Ureter (tissue), 1 donor: Measurements from ENCODE around the gene DNAAF2. TPM values are rescaled to one million over a fixed set of nuclear protein-coding genes. Genes with fewer than 3 reads are reported as not detected.
"Not testable (repeated sequence)": the region's sequence is repeated elsewhere in the genome, so short reads cannot be mapped to it uniquely, and the experiment has no call there.

Experiments used
- DNase-seq: peaks from one replicate; pipeline ENCODE4 v3.0.0-alpha.2; 2020; ENCODE audit warnings: low spot score
- total RNA-seq: library from RNA; stranded (reverse); gene quantifications from one replicate; pipeline ENCODE4 v1.2.4, GENCODE V29; 2023
- donor health status: DM: yes; HTN: yes; CAD: no.

DNAAF2 gene
- total RNA-seq, 1 donor from 2014 or later, result 5.5 TPM

DNA sequence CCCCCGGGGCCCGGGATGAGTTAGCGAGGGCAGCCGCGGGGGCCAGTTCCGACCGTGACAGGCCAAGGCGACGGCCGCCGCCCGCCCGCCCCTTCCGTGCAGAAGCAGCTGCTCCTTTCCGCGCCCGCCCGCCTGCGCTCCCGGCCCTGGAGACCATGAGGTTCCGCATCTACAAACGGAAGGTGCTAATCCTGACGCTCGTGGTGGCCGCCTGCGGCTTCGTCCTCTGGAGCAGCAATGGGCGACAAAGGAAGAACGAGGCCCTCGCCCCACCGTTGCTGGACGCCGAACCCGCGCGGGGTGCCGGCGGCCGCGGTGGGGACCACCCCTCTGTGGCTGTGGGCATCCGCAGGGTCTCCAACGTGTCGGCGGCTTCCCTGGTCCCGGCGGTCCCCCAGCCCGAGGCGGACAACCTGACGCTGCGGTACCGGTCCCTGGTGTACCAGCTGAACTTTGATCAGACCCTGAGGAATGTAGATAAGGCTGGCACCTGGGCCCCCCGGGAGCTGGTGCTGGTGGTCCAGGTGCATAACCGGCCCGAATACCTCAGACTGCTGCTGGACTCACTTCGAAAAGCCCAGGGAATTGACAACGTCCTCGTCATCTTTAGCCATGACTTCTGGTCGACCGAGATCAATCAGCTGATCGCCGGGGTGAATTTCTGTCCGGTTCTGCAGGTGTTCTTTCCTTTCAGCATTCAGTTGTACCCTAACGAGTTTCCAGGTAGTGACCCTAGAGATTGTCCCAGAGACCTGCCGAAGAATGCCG is 13.7 kb downstream of the DNAAF2 start:
- peak; percentile 76 for DNase-seq

DNA sequence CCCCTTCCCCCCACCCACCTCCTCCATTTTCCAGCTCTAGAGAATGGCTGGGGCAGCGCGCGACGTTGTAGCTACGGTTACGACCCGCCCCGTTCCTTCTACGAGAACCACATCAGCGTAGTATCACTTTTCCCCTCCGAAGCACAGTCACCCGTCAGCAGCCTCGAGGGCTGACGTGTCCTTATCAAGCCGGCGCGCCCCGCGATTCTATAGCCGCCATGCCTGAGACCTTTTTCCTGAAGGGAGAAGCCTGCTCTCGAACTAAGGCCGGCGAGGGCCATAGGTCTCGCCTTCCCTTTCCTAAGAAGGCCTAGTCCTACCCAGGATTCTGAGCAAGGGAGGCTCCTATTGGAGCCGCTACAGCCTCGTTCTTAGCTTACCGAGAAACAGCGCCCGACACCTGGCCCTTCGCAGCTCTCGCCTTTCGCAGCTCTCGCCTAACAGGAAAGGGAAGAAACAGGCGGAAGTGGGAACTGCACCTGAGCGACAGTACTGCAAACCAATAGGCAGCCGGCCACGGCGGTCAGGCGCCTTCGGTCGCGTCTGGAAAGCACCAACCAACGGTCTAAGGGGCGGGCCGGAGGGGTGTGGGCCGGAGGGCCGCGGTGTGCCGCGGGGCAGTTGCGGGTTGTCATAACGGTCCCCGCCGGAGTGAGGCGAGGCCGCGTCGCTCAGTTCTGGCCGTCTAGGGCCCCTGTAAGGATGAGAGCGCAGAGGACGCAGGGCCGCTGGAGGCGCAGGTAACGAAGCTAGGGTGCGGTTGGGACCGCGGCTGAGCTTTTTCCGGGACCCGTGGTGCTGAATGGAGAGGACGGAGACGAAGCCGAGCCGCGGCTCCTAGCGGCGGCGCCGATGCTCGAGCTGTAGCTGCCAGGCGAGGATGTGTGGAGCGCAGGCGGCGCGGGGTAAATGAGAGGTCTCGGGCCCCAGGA is 14.6 kb downstream of the DNAAF2 start, which contains the start of the genes MGAT2 and RPL36AL:
Gene MGAT2, plus strand, starts transcription at position 618 of the 932 bp plus-strand sequence. CDS start 470 bp downstream, outside the sequence.
Gene RPL36AL, minus strand, starts transcription at position 445 of the 932 bp plus-strand sequence. CDS start 1,522 bp downstream, outside the sequence.
- DNase-seq, result peak; percentile 99

DNA sequence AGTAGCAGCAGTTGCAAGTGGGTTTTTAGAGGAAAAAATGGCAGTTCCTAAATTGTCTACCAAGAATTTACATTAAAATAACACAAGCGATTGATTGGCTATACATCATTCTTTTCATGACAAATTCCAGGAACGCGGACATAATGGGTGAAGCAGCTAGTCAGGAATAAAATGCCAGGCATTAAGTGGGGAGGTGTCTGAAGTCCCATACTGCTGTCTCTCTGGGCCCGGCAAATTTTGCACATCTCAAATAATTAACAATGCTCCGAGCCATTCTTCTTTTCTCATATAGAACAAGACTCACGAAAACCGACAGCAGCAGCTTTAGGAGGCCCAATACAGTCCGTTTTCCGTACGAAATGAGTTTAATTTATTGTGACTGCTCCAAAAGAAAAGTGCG is 15.3 kb downstream of the DNAAF2 start:
- DNase-seq, result no peak

DNA sequence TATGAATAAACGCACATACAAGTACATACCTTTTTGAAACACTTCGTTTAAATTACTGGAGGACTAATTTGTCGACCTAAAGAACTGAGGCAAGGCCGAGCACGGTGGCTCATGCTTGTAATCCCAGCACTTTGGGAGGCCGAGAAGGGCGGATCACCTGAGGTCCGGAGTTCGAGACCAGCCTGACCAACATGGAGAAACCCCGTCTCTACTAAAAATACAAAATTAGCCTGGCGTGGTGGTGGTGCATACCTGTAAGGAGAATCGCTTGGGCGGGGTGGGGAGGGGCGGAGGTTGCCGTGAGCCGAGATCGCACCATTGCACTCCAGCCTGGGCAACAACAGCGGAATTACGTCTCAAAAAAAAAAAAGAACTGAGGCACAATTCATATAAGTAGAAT is 15.8 kb downstream of the DNAAF2 start:
- not testable (repeated sequence) for DNase-seq

DNA sequence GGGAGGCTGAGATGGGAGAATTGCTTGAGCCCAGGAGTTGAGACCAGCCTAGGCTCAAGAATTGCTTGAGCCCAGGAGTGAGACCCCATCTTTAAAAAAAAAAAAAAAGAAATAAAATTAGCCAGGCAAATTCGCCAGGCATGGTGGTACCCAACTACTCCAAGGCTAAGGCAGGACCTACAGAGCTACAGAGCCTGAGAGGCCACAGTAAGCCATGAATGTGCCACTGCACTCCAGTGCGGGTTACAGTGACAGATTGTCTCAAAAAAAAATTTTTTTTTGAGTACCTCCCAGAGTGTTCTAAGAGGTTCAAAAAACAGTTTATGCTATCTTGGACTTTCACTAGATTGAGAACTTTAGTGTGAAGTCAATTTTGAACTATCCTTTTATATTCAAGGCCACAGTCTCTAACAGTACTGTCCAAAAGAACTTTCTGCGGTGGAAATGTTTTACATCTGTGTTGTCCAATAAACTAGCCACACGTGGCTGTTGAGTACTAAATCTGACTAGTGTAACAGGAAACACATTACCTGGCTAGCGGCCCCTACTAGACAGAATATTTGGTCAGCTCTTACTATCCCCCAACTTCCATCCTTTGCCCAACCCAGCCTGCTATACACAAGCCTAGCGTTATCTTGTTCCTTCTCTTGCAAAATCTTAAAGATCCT is 17.1 kb downstream of the DNAAF2 start:
- no peak for DNase-seq

DNA sequence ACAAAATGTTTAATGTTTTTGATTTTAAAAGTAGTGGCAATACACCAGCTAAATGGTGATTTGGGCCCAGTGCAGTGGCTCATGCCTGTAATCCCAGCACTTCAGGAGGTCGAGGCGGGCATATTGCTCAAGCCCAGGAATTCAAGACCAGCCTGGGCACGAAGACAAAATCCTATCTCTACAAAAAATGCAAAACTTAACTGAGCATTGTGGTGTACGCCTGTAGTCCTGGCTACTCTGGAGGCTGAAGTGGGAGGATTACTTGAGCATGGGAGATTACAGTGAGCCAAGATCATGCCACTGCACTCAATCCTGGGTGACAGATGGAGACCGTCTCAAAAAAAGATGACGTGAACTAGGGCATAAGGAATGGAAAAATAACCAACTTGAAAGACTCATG is 19.3 kb downstream of the DNAAF2 start:
- no peak for DNase-seq

DNA sequence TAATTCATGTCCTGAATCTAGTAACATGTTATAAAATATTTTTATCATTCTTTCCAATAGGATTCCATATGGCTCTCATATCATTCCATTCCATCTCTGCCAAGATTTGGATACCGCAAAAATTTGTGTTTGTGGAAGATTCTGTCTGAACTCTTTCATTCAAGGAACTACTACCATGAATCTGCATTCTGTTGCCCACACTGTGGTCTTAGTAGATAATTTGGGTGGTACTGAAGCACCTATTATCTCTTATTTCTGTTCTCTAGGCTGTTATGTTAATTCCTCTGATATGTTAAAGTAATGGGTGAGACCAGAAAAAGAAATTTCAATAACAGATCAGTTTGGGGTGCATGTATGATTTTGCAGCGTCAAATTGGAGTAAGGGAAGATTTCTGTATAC is 20.8 kb downstream of the DNAAF2 start:
- no peak for DNase-seq

DNA sequence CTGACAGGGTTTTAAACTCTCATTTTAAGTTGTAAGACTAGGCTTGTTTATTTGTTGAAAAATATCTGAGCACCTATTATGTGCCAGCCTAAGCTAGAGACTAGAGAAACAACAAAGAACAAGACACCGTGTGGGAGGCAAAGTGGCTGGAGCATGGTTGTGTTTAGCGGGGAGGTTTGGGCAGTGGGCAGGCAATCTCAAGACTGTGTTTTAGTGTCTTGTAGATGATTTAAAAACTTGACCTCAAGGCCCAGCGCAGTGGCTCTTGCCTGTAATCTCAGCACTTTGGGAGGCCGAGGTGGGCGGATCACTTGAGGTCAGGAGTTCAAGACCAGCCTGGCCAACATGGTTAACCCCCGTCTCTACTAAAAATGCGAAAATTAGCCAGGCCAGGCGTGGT is 22.4 kb downstream of the DNAAF2 start:
- no peak for DNase-seq

DNA sequence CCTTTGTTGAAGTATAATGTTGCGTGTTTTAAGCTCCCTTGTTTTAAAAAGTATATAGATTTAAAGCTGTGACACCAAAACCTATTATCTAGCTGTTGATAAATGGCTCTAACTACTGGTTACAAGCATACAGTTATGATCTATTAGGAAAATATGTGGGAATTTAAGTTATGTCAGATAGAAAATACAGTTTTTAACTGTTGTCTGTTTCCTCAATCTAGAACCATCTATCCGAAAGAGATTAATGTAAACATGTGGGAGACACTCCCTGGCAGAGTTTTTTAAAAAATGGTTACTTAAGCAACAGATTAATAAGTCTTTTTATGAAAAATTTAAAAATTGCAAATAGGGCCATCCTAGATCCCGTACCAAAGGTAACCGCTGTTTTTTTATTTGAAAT is 22.8 kb downstream of the DNAAF2 start:
- DNase-seq, result no peak

DNA sequence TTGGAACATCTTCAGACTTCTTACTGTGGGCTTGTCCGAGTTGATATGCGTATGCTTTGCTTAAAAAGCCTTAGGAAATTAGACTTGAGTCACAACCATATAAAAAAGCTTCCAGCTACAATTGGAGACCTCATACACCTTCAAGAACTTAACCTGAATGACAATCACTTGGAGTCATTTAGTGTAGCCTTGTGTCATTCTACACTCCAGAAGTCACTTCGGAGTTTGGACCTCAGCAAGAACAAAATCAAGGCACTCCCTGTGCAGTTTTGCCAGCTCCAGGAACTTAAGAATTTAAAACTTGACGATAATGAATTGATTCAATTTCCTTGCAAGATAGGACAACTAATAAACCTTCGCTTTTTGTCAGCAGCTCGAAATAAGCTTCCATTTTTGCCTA is 27.5 kb downstream of the DNAAF2 start:
- no peak for DNase-seq

DNA sequence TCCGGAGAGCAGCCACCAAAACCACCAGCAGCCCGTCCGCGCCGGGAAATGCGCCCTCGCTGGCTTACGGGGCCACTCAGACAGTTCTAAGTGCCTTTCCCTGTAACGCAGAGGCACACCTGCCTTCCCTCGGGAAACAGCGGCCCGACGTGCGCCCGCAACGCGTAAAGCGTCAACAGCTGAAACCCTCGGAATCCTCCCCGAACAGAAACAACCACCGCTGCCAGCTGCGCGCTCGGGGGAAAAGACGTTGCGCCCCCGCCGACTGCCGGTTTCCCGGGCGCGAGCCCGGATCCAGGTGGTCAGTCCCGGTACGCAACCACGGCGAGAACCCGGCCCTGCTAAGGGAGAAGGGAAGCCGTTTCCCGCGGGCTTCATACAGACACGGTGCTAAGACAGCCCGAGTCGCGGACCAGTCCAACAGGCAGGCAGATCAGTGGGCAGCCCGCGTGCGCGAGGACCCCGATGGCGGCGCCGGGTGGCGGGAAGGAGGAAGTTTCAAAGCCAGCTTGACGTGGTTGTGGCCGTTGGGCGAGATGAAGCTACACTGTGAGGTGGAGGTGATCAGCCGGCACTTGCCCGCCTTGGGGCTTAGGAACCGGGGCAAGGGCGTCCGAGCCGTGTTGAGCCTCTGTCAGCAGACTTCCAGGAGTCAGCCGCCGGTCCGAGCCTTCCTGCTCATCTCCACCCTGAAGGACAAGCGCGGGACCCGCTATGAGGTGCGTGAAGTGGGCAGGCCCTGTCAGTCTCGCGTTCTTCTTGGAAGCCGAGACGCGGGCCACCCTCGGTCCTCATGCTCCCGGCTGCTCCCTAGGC is 36.4 kb downstream of the DNAAF2 start, which contains the start of gene LRR1:
Gene LRR1, plus strand, starts transcription at position 456 of the 816 bp plus-strand sequence. Its CDS starts 81 bp downstream, at position 537.
- DNase-seq, result peak; percentile 88

DNA sequence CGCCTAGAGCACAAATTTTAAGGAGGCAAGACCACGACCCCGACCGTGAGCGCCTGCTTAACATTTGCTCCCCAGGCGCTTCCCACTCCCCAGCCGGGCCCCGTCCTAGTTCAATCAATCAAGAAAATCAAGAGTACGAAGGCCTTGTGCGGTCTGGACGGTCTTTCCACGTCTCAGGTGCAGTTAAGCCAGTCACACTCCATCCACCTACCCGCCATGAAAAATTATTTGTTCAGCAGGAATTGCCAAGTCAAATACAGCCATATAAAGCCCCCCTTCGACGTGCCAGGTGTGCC is 36.9 kb downstream of the DNAAF2 start:
- DNase-seq, result no peak

DNA sequence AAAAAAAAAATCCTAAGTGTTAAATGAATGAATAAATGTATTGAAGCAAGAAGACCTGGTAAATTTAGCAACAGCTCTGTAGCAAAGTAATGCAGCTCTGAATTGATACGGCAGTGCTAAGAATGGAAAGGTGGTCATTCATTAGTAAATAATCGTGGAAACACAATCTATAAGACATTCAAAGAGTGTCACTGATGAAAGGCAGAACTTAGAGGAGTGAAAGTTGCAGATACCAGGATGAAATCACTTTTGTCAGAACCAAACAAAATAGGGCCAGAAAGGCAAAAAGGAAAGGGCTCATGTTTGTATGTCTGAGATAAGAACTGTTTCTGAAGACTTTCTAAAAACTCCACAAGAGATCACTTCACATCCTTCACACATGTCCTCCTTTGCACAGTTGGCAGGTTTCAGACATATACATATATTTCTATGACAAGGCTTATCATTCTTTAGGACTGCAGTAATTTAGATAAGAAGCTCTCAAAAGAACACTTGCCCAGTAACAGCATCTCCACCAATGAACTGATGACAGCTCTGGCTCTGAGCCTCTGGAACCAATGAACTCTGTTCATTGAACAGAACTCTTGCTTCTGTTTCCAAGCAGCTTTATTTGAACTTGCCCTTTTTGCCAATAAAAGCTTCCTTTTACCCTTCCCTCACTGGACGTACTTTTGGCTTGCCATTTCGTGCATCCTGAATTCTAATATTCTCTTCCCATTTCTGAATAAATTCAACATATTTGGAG is 40.5 kb downstream of the DNAAF2 start:
- DNase-seq, result no peak

DNA sequence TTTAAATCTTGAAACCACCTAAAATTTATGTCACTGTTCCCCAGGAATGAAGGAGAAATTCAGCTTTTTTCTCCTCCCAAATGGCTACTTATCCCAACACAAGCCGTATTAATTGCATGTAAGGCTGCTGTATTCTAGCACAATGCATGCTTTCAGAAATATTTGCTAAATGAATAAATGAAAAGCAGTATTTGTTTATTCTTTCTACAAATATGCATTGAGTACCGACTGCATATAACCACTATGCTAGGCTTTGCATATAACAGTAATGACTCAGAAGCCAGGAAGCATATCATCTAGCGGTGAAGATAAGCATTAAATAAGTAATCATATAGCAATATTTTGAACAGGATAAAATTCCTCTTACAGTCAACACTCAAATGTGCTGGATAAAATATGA is 42.0 kb downstream of the DNAAF2 start:
- no peak for DNase-seq

DNA sequence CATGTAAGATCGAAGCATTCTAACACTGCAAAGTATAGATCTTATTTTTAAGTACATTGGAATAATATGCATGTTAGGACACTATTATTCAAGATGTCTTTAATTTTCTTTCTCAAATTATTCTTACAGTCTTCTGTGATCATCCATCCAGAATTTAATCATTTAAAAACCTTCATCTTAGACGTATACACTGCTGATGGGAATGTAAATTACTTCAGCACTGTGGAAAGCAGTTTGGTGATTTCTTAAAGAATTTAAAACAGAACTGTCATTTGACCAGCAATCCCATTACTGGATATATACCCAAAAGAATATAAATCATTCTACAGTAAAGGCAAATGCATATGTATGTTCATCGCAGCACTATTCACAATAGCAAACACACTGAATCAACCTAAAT is 45.7 kb downstream of the DNAAF2 start:
- DNase-seq, result no peak

DNA sequence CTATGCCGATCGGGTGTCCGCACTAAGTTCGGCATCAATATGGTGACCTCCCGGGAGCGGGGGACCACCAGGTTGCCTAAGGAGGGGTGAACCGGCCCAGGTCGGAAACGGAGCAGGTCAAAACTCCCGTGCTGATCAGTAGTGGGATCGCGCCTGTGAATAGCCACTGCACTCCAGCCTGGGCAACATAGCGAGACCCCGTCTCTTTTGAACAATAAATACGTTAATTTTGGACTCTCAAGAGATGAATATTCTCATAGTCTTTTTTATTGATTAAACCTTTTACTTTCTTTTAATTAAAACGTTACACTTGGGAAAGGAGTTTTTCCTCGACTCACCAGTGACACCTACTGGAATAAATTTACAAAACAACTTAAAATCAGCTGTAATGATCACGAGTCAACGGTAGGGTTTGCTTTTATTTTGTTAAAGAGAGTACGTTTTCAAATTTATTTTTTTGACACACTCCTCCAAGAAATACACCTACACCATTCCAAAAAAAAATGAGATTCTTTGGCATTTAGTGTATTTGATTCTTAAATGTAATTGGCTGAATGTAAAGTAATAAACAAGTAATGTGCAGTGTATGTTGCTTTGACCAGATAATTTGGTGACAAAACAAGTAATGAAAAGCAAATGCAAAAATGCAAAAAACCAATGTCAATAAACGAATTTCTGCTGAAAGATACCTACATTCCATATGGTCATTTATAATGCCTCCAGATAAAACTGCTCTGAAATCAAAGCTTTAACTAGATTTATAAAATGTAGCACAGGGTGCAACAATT is 48.2 kb downstream of the DNAAF2 start:
- no peak for DNase-seq

DNA sequence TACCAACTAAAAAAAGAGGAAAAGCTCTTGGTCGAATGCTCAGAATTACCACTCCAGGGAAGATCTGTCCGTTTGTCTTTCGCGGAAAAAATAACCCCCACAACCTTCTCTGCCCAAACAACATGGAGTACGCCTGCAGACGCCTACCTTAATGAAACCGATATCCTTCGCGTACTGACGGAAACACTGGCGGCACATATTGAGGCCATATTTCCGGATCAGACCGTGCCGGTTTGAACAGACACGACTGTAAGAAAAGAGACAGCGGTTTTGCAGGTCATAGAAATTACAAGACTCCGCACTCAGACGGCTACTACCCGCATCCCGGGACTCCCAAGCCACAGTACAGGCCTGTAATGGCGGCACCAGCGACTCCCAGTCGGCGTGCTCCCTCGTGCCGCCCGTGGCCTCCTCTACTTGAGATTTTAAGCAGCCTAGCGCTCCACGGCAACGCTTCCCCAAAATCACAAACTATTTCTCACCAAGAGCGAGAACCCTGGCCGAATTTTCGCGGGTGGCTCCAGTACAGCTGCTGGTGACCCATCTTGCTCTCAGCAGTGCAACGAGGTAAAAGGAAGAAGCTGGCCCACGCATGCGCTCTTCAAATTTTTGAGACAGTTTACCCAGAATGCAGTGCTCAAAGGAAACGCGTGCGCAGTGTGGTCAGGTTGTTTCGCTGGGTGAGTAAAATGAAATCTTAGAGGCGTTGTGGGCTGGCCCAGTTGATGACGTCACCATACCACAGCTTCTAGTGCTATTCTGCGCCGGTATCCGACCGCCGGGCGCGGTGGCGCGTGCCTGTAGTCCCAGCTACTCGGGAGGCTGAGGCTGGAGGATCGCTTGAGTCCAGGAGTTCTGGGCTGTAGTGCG is 49.0 kb downstream of the DNAAF2 start, which contains the start of gene RPS29:
Gene RPS29, minus strand, starts transcription at position 578 of the 870 bp plus-strand sequence. Its CDS starts 34 bp downstream, at position 544.
- DNase-seq, result peak; percentile 99

DNA sequence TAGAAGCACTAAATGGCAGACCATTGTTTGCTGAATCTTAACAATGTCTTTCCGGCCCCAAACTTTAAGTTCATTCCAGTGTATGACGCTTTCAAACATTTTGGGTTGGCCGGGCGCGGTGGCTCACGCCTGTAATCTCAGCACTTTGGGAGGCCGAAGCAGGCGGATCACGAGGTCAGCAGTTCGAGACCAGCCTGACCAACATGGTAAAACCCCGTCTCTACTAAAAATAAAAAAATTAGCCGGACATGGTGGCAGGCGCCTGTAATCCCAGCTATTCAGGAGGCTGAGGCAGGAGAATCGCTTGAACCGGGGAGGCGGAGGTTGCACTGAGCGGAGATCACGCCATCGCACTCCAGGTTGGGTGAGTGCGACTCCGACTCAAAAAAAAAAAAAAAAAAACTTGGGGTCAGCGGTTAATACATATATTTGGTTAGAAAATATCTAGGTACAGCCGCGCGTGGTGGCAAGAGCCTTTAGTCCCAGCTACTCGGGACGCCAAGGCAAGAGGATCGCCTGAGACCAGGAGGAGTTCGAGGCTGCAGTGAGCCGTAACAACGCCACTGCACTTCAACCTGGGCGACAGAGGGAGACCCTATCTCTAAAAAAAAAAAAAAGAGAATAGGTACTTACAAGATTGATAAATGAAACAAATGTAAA is 49.9 kb downstream of the DNAAF2 start:
- not testable (repeated sequence) for DNase-seq
